ENCODE measurements around the gene GPR137.

DNA sequence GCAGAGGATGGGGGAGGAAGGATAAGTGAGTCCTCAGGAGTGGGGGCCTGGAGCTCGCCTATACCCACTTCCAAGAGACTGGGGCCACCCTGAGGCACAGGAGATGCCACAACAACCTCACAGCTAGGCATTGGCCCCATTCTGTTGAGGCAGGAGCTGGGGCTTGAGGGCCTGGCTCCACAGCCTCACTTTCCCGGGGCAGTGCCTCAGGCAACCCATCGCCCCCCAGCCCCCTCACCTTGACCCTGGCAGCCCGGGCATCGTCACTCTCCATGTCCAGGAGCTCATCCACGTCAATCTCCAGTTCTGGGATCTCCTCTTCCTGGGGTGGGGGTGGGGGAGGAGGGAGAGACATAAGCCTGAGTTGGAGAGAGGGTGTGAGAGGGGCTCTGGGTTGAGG is 40.7 kb upstream of the GPR137 start:
- TF ChIP-seq POLR2AphosphoS5 (IDR thresholded peaks at IDR 0.05; ENCODE audit: borderline replicate concordance, low read depth, low read length) (peak; percentile 39; the same call in 1 of the 2 replicates), EZH2 (IDR thresholded peaks at IDR 0.05) (no peak), FOXP2 (optimal IDR thresholded peaks at IDR 0.05; ENCODE audit: control extremely low read depth, extremely low read length, insufficient read depth) (no peak)

All from SK-N-MC (cell line).